ENCODE measurements around the gene INAVA. TPM values are rescaled to one million over a fixed set of nuclear protein-coding genes. Genes with fewer than 3 reads are reported as not detected.
"Not testable (repeated sequence)": the region's sequence is repeated elsewhere in the genome, so short reads cannot be mapped to it uniquely, and the experiment has no call there.

Gene INAVA
- total RNA-seq, 1 experiment from 2014 or later: 0.63 TPM

GRCh38 chr1:200960948-200961340 is 66.2 kb downstream of the INAVA start:
- DNase-seq (ENCODE audit: low read depth): no peak

DNA sequence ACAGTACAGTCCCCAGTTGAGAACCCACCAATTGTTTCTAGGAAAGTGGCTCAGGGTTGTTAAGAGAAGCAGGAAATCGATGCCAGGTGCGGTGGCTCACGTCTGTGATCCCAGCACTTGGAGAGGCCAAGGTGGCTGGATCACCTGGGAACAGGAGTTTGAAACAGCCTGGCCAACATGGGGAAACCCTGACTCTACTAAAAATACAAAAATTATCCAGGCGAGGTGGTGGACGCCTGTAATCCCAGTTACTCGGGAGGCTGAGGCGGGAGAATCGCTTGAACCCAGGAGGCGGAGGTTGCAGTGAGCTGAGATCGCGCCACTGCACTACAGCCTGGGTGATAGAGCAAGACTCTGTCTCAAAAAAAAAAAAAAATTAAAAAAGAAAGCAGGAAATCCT is 67.5 kb downstream of the INAVA start:
- DNase-seq (ENCODE audit: low read depth): not testable (repeated sequence)

DNA sequence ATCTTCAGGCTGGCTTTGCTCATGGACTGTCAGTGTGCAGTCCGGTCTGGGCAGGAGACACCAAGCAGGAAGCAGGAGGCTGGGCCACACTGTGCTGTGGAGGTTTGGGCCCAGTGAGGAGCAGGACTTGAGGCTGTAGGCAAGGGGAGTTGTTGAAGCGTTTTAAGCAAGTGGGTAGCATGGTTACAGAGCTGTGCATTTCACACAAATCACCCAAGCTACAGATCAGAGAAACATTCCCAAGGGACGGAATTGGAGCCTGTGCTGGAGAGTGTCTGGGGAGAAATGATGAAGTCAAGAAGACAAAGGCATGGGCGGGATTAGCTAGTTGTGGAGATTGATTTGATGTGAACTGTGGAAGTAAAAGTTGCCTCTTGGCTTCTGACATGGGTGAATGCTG is 67.9 kb downstream of the INAVA start:
- no peak for DNase-seq (ENCODE audit: low read depth)

- no peak for DNase-seq (ENCODE audit: low read depth)
Observed at GRCh38 chr1:200963076-200963475, 68.4 kb downstream of the INAVA start.

GRCh38 chr1:200963888-200964287 is 69.2 kb downstream of the INAVA start:
- DNase-seq (ENCODE audit: low read depth): not testable (repeated sequence)

Other genes starting within 250 kb of the INAVA start
- 15.8 and 21.2 TPM in 2 replicates for gene DDX59, start 225.0 kb upstream of the INAVA start, total RNA-seq (2014; rRNA removed)
- 30.8 and 35.2 TPM in 2 replicates for gene CAMSAP2, start 156.0 kb upstream of the INAVA start, total RNA-seq (2014; rRNA removed)
- not detected in 2 replicates for gene GPR25, start 21.9 kb upstream of the INAVA start, total RNA-seq (2014; rRNA removed)
- under 0.01 and 0.06 TPM in 2 replicates for gene KIF21B, start 128.8 kb downstream of the INAVA start, total RNA-seq (2014; rRNA removed)
- gene CACNA1S, start 217.5 kb downstream of the INAVA start, total RNA-seq (2014; rRNA removed): 0.17 TPM in 1 of 2 replicates, not detected in the other
- not detected in 2 replicates for gene ASCL5, start 232.3 kb downstream of the INAVA start, total RNA-seq (2014; rRNA removed)